ENCODE measurements around the gene POLG2. TPM values are rescaled to one million over a fixed set of nuclear protein-coding genes. Genes with fewer than 3 reads are reported as not detected.
A peak's percentile ranks its signal among the peaks of the same experiment; 100 is the strongest.

The POLG2 gene
- total and polyA plus RNA-seq, 10 of the 15 experiments (the other 5 are each of a cell fraction or from before 2014, with no cell fraction given): 10.2 to 27.7 (median 22.2) TPM

DNA sequence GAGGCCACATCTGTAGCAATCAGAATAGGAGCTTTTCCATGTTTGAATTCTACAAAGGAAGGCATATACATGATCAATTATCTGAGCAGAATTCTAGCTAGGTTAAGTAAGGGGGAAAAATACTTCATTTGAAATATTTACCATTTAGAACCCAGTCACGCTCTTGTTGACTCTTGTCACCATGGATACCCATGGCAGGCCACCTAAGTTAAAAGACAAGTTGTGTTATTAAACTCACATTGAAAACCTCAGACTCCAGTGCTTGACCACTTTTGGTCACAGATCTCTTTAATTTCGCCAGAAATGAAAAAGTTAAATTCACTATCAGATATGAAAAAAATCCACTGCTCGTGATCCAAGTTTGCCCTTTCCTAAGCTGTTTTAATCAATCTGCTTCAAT is 5.2 kb upstream of the POLG2 start (continued):
- TF ChIP-seq IKZF1 (conservative IDR thresholded peaks at IDR 0.05) (no peak), JUNB (IDR thresholded peaks at IDR 0.05) (no peak), ZSCAN29 (IDR thresholded peaks at IDR 0.05) (no peak)
- TF ChIP-seq, protein P1, sequence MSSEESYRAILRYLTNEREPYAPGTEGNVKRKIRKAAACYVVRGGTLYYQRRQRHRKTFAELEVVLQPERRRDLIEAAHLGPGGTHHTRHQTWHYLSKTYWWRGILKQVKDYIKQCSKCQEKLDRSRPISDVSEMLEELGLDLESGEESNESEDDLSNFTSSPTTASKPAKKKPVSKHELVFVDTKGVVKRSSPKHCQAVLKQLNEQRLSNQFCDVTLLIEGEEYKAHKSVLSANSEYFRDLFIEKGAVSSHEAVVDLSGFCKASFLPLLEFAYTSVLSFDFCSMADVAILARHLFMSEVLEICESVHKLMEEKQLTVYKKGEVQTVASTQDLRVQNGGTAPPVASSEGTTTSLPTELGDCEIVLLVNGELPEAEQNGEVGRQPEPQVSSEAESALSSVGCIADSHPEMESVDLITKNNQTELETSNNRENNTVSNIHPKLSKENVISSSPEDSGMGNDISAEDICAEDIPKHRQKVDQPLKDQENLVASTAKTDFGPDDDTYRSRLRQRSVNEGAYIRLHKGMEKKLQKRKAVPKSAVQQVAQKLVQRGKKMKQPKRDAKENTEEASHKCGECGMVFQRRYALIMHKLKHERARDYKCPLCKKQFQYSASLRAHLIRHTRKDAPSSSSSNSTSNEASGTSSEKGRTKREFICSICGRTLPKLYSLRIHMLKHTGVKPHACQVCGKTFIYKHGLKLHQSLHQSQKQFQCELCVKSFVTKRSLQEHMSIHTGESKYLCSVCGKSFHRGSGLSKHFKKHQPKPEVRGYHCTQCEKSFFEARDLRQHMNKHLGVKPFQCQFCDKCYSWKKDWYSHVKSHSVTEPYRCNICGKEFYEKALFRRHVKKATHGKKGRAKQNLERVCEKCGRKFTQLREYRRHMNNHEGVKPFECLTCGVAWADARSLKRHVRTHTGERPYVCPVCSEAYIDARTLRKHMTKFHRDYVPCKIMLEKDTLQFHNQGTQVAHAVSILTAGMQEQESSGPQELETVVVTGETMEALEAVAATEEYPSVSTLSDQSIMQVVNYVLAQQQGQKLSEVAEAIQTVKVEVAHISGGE (CRISPR knock-in tag; IDR thresholded peaks at IDR 0.05): no peak

- no peak for ATAC-seq
- H3K79me2 ChIP-seq (ENCODE audit: control insufficient read depth, insufficient read depth, low read length): peaks cover 67% of the 10 kb centered on the region
- TF ChIP-seq SMAD5 (IDR thresholded peaks at IDR 0.05; ENCODE audit: low read depth) (peak; percentile 20; the same call in 1 of the 2 replicates), POLR2AphosphoS5 (IDR thresholded peaks at IDR 0.05; ENCODE audit: low read length) (peak; percentile 68; the same call in 1 of the 2 replicates), IRF5 (IDR thresholded peaks at IDR 0.05; ENCODE audit: borderline replicate concordance) (no peak), RUNX3 (IDR thresholded peaks at IDR 0.05; ENCODE audit: low read length) (no peak), TAF1 (IDR thresholded peaks at IDR 0.05; ENCODE audit: borderline replicate concordance, low read depth, low read length) (no peak), RFX5 (IDR thresholded peaks at IDR 0.05; ENCODE audit: low read depth, low read length) (no peak), RCOR1 (conservative IDR thresholded peaks at IDR 0.05; ENCODE audit: low read depth, low read length) (no peak), BACH1 (IDR thresholded peaks at IDR 0.05; ENCODE audit: borderline replicate concordance) (0 out of 2 replicates have a peak, but pooled peaks have one; percentile 6), POLR2A (IDR thresholded peaks at IDR 0.05; ENCODE audit: low read depth, low read length) (peak; percentile 60)
- TF ChIP-seq, protein P2, sequence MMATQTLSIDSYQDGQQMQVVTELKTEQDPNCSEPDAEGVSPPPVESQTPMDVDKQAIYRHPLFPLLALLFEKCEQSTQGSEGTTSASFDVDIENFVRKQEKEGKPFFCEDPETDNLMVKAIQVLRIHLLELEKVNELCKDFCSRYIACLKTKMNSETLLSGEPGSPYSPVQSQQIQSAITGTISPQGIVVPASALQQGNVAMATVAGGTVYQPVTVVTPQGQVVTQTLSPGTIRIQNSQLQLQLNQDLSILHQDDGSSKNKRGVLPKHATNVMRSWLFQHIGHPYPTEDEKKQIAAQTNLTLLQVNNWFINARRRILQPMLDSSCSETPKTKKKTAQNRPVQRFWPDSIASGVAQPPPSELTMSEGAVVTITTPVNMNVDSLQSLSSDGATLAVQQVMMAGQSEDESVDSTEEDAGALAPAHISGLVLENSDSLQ (IDR thresholded peaks at IDR 0.05): peak; percentile 13; the same call in 1 of the 2 replicates
- TF ChIP-seq, protein P3, sequence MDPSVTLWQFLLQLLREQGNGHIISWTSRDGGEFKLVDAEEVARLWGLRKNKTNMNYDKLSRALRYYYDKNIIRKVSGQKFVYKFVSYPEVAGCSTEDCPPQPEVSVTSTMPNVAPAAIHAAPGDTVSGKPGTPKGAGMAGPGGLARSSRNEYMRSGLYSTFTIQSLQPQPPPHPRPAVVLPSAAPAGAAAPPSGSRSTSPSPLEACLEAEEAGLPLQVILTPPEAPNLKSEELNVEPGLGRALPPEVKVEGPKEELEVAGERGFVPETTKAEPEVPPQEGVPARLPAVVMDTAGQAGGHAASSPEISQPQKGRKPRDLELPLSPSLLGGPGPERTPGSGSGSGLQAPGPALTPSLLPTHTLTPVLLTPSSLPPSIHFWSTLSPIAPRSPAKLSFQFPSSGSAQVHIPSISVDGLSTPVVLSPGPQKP (IDR thresholded peaks at IDR 0.05; ENCODE audit: low read depth, low read length): 0 out of 2 replicates have a peak, but pooled peaks have one; percentile 23
Measured at GRCh38 chr17:64500862-64501765, 4.3 kb upstream of the POLG2 start.

More at GRCh38 chr17:64500862-64501765, 4.3 kb upstream of the POLG2 start:
- BruUV-seq (replicated peaks): no TSS peak
- H3K27me3 ChIP-seq (replicated peaks in 1 of 2; ENCODE audit: control insufficient read depth in 2 of 2, insufficient read depth in 2 of 2, low read length in 1 of 2): no peaks in the 10 kb centered on the region
- H4K20me1 ChIP-seq (ENCODE audit: control insufficient read depth, insufficient read depth): peaks cover 10% of the 10 kb centered on the region
- H3K36me3 ChIP-seq (ENCODE audit: control insufficient read depth in 2 of 2, insufficient read depth in 2 of 2, low read length in 1 of 2): peaks cover 14 to 45% of the 10 kb centered on the region in 2 experiments
- peak overlapping the region; percentile 32; the same call in 1 of the 2 replicates for H3K4me2 ChIP-seq (ENCODE audit: control insufficient read depth, insufficient read depth)
- WGBS (ENCODE audit: insufficient coverage, insufficient replicate concordance, low lambda C conversion rate, missing lambda C conversion rate): 96% methylated on average over 11 of the region's 11 CpGs
- H3K4me3 ChIP-seq: no peak overlapping the region
- RAD21 ChIA-PET (ENCODE audit: unreplicated experiment): interaction anchor here (1.1 to 1.2 kb wide), 2 partner anchors 81 kb away, joined by 3 to 4 read pairs; no protein-coding TSS in a partner anchor
- H2AFZ ChIP-seq (ENCODE audit: control insufficient read depth, low read depth, low read length): no peak overlapping the region
- FAIRE-seq: no peak
- SMC1A ChIA-PET (ENCODE audit: uncharacterized antibody, unreplicated experiment): interaction anchor here (1.2 kb wide), 1 partner anchor 81 kb away, joined by 5 read pairs; no protein-coding TSS in a partner anchor
- POLR2A ChIA-PET: interaction anchor here (0.6 kb wide), 1 partner anchor 79 kb away, joined by 4 read pairs; no protein-coding TSS in a partner anchor
- CTCF ChIA-PET: interaction anchor here (1.8 to 17.7 kb wide), 3 partner anchors 7 to 148 kb away, joined by 8 to 350 read pairs (median 89); partner anchors contain the start of gene POLG2
- no peak overlapping the region for H3K9ac ChIP-seq (ENCODE audit: control insufficient read depth, insufficient read depth, low read length)
- in situ Hi-C loops (cut with MboI): loop anchor here (10.0 kb wide), 2 partner anchors 144 to 656 kb away; partner anchors contain the start of gene SMARCD2
- H3K9me3 ChIP-seq (replicated peaks; ENCODE audit: control insufficient read depth, insufficient read depth, low read length): no peaks in the 10 kb centered on the region
- intact Hi-C loops (cut with micrococcal nuclease; ENCODE audit: unreplicated experiment): no loop called here
- H3K4me1 ChIP-seq (ENCODE audit: control insufficient read depth, insufficient read depth, low read length): peaks cover 15% of the 10 kb centered on the region; the same call in 1 of the 2 replicates
- no peak for DNase-seq (ENCODE audit: low read depth, low spot score)
- H3K27ac ChIP-seq (ENCODE audit: control insufficient read depth, insufficient read depth): no peak overlapping the region

All from GM12878 (cell line).